C4-2B (cell line): Measurements from ENCODE around the gene PIK3R6.
"Not testable (repeated sequence)": the region's sequence is repeated elsewhere in the genome, so short reads cannot be mapped to it uniquely, and the experiment has no call there.

Source experiments
- H3K27ac ChIP-seq: fragments of 450-650 bp; 2 replicates; pipeline ENCODE4 v1.5.1; 2017
- CTCF ChIP-seq: fragments of 450-650 bp; conservative IDR thresholded peaks from 2 replicates; pipeline ENCODE4 v1.5.1; 2017; ENCODE audit warnings: mild to moderate bottlenecking
- ZFX ChIP-seq: fragments of 450-650 bp; IDR thresholded peaks from 2 replicates; pipeline ENCODE4 v1.6.1; 2017

The PIK3R6 gene

DNA sequence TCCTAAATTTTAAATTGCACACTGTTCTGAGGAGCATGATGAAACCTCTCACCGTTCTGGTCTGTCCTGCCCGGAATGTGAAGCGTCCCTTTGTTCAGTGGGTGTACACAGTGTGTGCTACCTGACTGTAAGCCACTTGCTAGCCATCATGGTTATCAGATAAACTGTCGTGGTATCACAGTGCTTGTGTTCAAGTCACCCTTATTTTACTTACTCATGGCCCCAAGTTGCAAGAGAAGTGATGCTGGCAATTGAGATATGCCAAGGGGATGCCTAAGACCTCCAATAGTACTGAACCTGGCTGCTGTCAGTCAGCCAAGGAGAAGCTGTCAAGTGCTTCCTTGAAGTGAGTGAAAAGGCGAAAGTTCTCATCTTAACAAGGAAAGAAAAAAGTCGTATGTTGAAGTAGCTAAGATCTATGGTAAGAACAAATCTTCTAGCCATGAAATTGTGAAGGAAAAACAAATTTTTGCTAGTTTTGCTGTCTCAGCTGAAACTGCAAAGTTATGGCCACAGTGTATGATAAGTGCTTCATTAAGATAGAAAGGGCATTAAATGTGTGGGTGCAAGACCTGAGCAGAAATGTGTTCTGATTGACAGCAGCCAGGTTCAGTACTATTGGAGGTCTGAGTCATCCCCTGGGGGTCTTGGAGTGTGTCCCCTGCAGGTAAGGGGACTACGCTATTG lies 5.8 kb downstream of the PIK3R6 start:
- TF ChIP-seq ZFX (no peak), CTCF (no peak)

DNA sequence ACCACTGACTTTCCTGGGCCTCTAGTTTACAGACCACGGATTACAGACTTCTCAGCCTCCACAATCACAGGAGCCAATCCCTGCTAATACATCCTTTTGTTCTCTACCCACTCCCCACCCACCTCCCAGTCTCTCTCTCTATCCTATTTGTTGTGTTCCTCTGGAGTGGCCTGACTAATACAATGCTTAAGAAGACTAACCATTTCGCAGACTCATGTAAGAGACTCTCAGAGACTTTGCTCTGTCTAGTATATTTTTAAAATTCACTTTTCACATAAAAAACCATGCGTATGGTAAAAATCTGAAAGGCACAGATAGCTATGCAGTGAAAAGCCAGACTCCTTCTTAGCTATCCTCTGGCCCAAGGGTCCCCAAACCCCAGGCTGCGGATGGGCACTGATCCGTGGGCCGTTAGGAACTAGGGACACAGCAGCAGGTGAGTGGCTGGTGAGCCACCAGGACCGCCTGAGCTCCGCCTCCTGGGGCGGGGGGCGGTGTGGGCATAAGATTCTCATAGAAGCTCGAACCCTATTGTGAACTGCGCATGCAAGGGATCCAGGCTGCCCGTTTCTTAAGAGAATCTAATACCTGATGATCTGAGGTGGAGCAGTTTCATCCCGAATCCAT lies 7.6 kb downstream of the PIK3R6 start:
- no peak for TF ChIP-seq CTCF
- no peak for TF ChIP-seq ZFX
- H3K27ac ChIP-seq = no peak overlapping the region

More for the DNA sequence above, 5.8 kb downstream of the PIK3R6 start:
- no peak overlapping the region for H3K27ac ChIP-seq

GRCh38 chr17:8859027-8859803 lies 8.3 kb downstream of the PIK3R6 start:
- no peak overlapping the region for H3K27ac ChIP-seq
- TF ChIP-seq ZFX (no peak), CTCF (no peak)

GRCh38 chr17:8857919-8858318 lies 9.6 kb downstream of the PIK3R6 start:
- H3K27ac ChIP-seq = no peak overlapping the region
- TF ChIP-seq CTCF = no peak
- no peak for TF ChIP-seq ZFX

- H3K27ac ChIP-seq = no peak overlapping the region
- TF ChIP-seq CTCF = no peak
- no peak for TF ChIP-seq ZFX
These were observed 10.5 kb downstream of the PIK3R6 start for GRCh38 chr17:8856869-8857575.

- not testable (repeated sequence) for H3K27ac ChIP-seq
These were observed 11.3 kb downstream of the PIK3R6 start for GRCh38 chr17:8856205-8856603.

- TF ChIP-seq CTCF = no peak
- no peak for TF ChIP-seq ZFX
- no peak overlapping the region for H3K27ac ChIP-seq
These were observed 11.8 kb downstream of the PIK3R6 start for GRCh38 chr17:8855477-8856204.
